HCT116 (cell line): ENCODE measurements around the gene DAAM1. TPM values are rescaled to one million over a fixed set of nuclear protein-coding genes. Genes with fewer than 3 reads are reported as not detected.

Source experiments
- ATAC-seq: fragments of 200-7000 bp; cut with Tn5 transposase; 2 replicates; pipeline ENCODE4 v1.9.1; 2020; ENCODE audit warnings: mild to moderate bottlenecking, moderate library complexity
- BruUV-seq: library from RNA; stranded (reverse); fragments of 400-500 nt; replicated peaks from 2 replicates; lab custom pipeline; 2021; lab: Mats Ljungman, UMichigan
- CTCF ChIA-PET: fragments of 300-600 bp; sonication (Branson Sonifier 250); formaldehyde crosslinking; loops from one replicate; lab custom pipeline; 2021; ENCODE audit warnings: antibody characterized with exemption; lab: Charles Lee
- POLR2A ChIA-PET: fragments of 300-600, 350-600 bp; sonication (Branson Sonifier 250); formaldehyde crosslinking; loops from one replicate; lab custom pipeline; 2021; ENCODE audit warnings: antibody characterized with exemption; lab: Charles Lee
- RAD21 ChIA-PET, 2 experiments: fragments of 300-600 bp; sonication (Branson Sonifier 250); formaldehyde crosslinking; loops; one replicate each; lab custom pipeline; 2023; ENCODE audit warnings: low total read pairs in 2 of 2; ENCODE audit not compliant: uncharacterized antibody in 2 of 2, unreplicated experiment in 2 of 2, low non-redundant PET in 1 of 2; lab: Charles Lee
- DNase-seq: peaks from one replicate; pipeline ENCODE4 v3.0.0-alpha.2; 2010; ENCODE audit warnings: low read depth, low spot score
- H2AFZ ChIP-seq: fragments of 200-600 bp; shearing (Covaris generic), sonication (generic); 2 replicates; pipeline ENCODE4 v1.6.1; 2017; ENCODE audit warnings: low read depth, mixed run types, mixed read lengths, antibody characterized with exemption, low read length; ENCODE audit not compliant: poor library complexity, severe bottlenecking
- H3K27ac ChIP-seq: 2 replicates; pipeline ENCODE4 v1.5.1; 2012; ENCODE audit warnings: low read depth, low read length
- H3K27me3 ChIP-seq: fragments of 200-600 bp; sonication (generic); 2 replicates; pipeline ENCODE4 v1.6.1; 2016; ENCODE audit warnings: mixed run types, low read length, mixed read lengths; ENCODE audit not compliant: insufficient read depth
- H3K36me3 ChIP-seq, 2 experiments: fragments of 200-500 bp in 1 of 2; fragments of 200-600 bp in 1 of 2; sonication (Bioruptor generic) in 1 of 2; sonication (generic) in 1 of 2; 2 replicates each; pipeline versions ENCODE4 v1.5.1 to v1.6.1; 2014 to 2016; ENCODE audit warnings: low read length in 2 of 2, inconsistent platforms in 1 of 2, mixed read lengths in 1 of 2, mixed run types in 1 of 2; ENCODE audit not compliant: insufficient read depth in 2 of 2, control insufficient read depth in 1 of 2
- H3K4me1 ChIP-seq, 2 experiments: fragments of 200-600 bp in 1 of 2; sonication (generic) in 1 of 2; 2 replicates each; pipeline versions ENCODE4 v1.5.1 to v1.6.1; 2012 to 2017; ENCODE audit warnings: low read length in 2 of 2, inconsistent platforms in 1 of 2, mild to moderate bottlenecking in 1 of 2, mixed read lengths in 1 of 2, mixed run types in 1 of 2, moderate library complexity in 1 of 2; ENCODE audit not compliant: insufficient read depth in 2 of 2, control insufficient read depth in 1 of 2
- H3K4me2 ChIP-seq: fragments of 200-600 bp; sonication (generic); 2 replicates; pipeline ENCODE4 v1.6.1; 2017; ENCODE audit warnings: mixed run types, low read length, mixed read lengths
- H3K4me3 ChIP-seq, 2 experiments: fragments of 200-600 bp in 1 of 2; sonication (generic) in 1 of 2; replicated peaks in 1 of 2; 2 replicates each; pipeline ENCODE4 v1.5.1; 2011 to 2016; ENCODE audit warnings: low read length in 2 of 2, control low read depth in 1 of 2, low read depth in 1 of 2, mild to moderate bottlenecking in 1 of 2, mixed read lengths in 1 of 2, mixed run types in 1 of 2
- H3K79me2 ChIP-seq: fragments of 200-600 bp; sonication (generic); 2 replicates; pipeline ENCODE4 v1.6.1; 2017; ENCODE audit warnings: mild to moderate bottlenecking, mixed run types, low read length, moderate library complexity, mixed read lengths; ENCODE audit not compliant: insufficient read depth
- H3K9ac ChIP-seq: fragments of 200-600 bp; sonication (generic); 2 replicates; pipeline ENCODE4 v1.6.1; 2016; ENCODE audit warnings: low read length, mixed read lengths
- H3K9me2 ChIP-seq: fragments of 200-600 bp; sonication (generic), shearing (Covaris generic); 2 replicates; pipeline ENCODE4 v1.6.1; 2017; ENCODE audit warnings: mixed run types, mild to moderate bottlenecking, moderate library complexity; ENCODE audit not compliant: insufficient read depth
- H3K9me3 ChIP-seq, 2 experiments: fragments of 200-500 bp in 1 of 2; fragments of 200-600 bp in 1 of 2; sonication (Bioruptor generic) in 1 of 2; sonication (generic) in 1 of 2; 2 replicates each; pipeline ENCODE4 v1.6.1; 2014 to 2017; ENCODE audit warnings: low read length in 2 of 2, mixed read lengths in 2 of 2, inconsistent platforms in 1 of 2, low read depth in 1 of 2, mild to moderate bottlenecking in 1 of 2, mixed run types in 1 of 2, moderate library complexity in 1 of 2; ENCODE audit not compliant: control insufficient read depth in 1 of 2, insufficient read depth in 1 of 2
- H4K20me1 ChIP-seq: fragments of 200-600 bp; sonication (generic), shearing (Covaris generic); 2 replicates; pipeline ENCODE4 v1.6.1; 2017; ENCODE audit warnings: mixed run types, mild to moderate bottlenecking, moderate library complexity; ENCODE audit not compliant: insufficient read depth
- CEBPB ChIP-seq: IDR thresholded peaks from 2 replicates; pipeline ENCODE4 v1.6.1; 2012; ENCODE audit warnings: low read depth
- CTCF ChIP-seq, 3 experiments: fragments of 200-600 bp in 1 of 3; sonication (generic) in 1 of 3; IDR thresholded peaks in 2 of 3; conservative IDR thresholded peaks in 1 of 3; 2 replicates each; pipeline ENCODE4 v1.5.1; 2012 to 2017; ENCODE audit warnings: low read depth in 2 of 3, low read length in 2 of 3, antibody characterized with exemption in 1 of 3, borderline replicate concordance in 1 of 3, control low read depth in 1 of 3, mild to moderate bottlenecking in 1 of 3, mixed read lengths in 1 of 3, mixed run types in 1 of 3, moderate library complexity in 1 of 3; ENCODE audit not compliant: insufficient read depth in 1 of 3
- EGR1 ChIP-seq: IDR thresholded peaks from 2 replicates; pipeline ENCODE4 v1.6.1; 2012; ENCODE audit warnings: low read depth
- ELF1 ChIP-seq: IDR thresholded peaks from 2 replicates; pipeline ENCODE4 v1.6.1; 2012; ENCODE audit warnings: low read depth, borderline replicate concordance
- EZH2 ChIP-seq: fragments of 200-600 bp; sonication (generic); IDR thresholded peaks from 2 replicates; pipeline ENCODE4 v1.6.1; 2017; ENCODE audit warnings: antibody characterized with exemption, mixed run types
- FOSL1 ChIP-seq: IDR thresholded peaks from 2 replicates; pipeline ENCODE4 v1.6.1; 2012; ENCODE audit warnings: low read depth
- JUND ChIP-seq: IDR thresholded peaks from 2 replicates; pipeline ENCODE4 v1.6.1; 2012
- MAX ChIP-seq: IDR thresholded peaks from 2 replicates; pipeline ENCODE4 v1.6.1; 2012
- POLR2A ChIP-seq: IDR thresholded peaks from 2 replicates; pipeline ENCODE4 v1.7.0; 2011; ENCODE audit warnings: borderline replicate concordance; ENCODE audit not compliant: insufficient read depth, insufficient read length; ENCODE audit errors: extremely low read depth
- POLR2AphosphoS5 ChIP-seq: IDR thresholded peaks from 2 replicates; pipeline ENCODE4 v1.6.1; 2011; ENCODE audit warnings: mild to moderate bottlenecking, low read depth, low read length, moderate library complexity
- RAD21 ChIP-seq: IDR thresholded peaks from 2 replicates; pipeline ENCODE4 v1.6.1; 2012; ENCODE audit warnings: low read depth, mild to moderate bottlenecking
- REST ChIP-seq: IDR thresholded peaks from 2 replicates; pipeline ENCODE4 v1.6.1; 2012; ENCODE audit warnings: low read depth
- SIN3A ChIP-seq: IDR thresholded peaks from 2 replicates; pipeline ENCODE4 v1.6.1; 2012; ENCODE audit warnings: low read depth
- SP1 ChIP-seq: IDR thresholded peaks from 2 replicates; pipeline ENCODE4 v1.6.1; 2012; ENCODE audit warnings: low read depth
- SRF ChIP-seq: IDR thresholded peaks from 2 replicates; pipeline ENCODE4 v1.6.1; 2012; ENCODE audit warnings: low read depth
- intact Hi-C: fragments of 100-400 bp; cut with micrococcal nuclease; formaldehyde crosslinking; loops from 2 replicates; pipeline ENCODE4 v1.10.0; 2022
- total RNA-seq: library from RNA; stranded (reverse); gene quantifications from one replicate; pipeline ENCODE4 v1.2.1, GENCODE V29; 2021; ENCODE audit not compliant: unreplicated experiment
- TF ChIP-seq, protein P1 (sequence below): IDR thresholded peaks from 2 replicates; pipeline ENCODE4 v1.6.1; 2012

Gene DAAM1
- total RNA-seq, 1 experiment from 2014 or later: 10.7 TPM

- Histone ChIP-seq H3K9me2 (no peaks in the 10 kb centered on the region), H2AFZ (no peak overlapping the region), H3K27ac (no peak overlapping the region), H3K9ac (no peak overlapping the region), H4K20me1 (no peaks in the 10 kb centered on the region), H3K79me2 (no peaks in the 10 kb centered on the region), H3K36me3 (no peaks in the 10 kb centered on the region), H3K27me3 (no peaks in the 10 kb centered on the region), H3K4me3 (no peak overlapping the region), H3K9me3 (no peaks in the 10 kb centered on the region), H3K4me2 (no peak overlapping the region), H3K4me1 (0 out of 4 replicates have a peak, but pooled peaks cover 0 to 5% of the 10 kb centered on the region in 2 experiments)
- DNase-seq: no peak
- intact Hi-C loops: no loop called here
- RAD21 ChIA-PET: no interaction called here
- POLR2A ChIA-PET: no interaction called here
- BruUV-seq: no TSS peak
- ATAC-seq: no peak
- TF ChIP-seq ELF1 (no peak), RAD21 (no peak), CTCF (IDR thresholded peaks at IDR 0.05 in 2 of 3, conservative IDR thresholded peaks at IDR 0.05 in 1 of 3; ENCODE audit: borderline replicate concordance in 1 of 3, insufficient read depth in 1 of 3, low read depth in 2 of 3, low read length in 2 of 3) (no peak)
- CTCF ChIA-PET: no interaction called here
Observed at GRCh38 chr14:59296508-59296907, 108.0 kb downstream of the DAAM1 start.

- Histone ChIP-seq H3K9me2 (no peaks in the 10 kb centered on the region), H3K9ac (no peak overlapping the region), H3K36me3 (no peaks in the 10 kb centered on the region), H3K4me3 (no peak overlapping the region), H3K4me1 (0 out of 4 replicates have a peak, but pooled peaks cover 0 to under 1% of the 10 kb centered on the region in 2 experiments), H3K9me3 (no peaks in the 10 kb centered on the region), H3K4me2 (no peak overlapping the region), H4K20me1 (no peaks in the 10 kb centered on the region), H3K79me2 (no peaks in the 10 kb centered on the region), H3K27me3 (no peaks in the 10 kb centered on the region), H2AFZ (no peak overlapping the region), H3K27ac (no peak overlapping the region)
- DNase-seq (no peak), ATAC-seq (no peak)
- intact Hi-C loops: no loop called here
- POLR2A ChIA-PET: no interaction called here
- RAD21 ChIA-PET: no interaction called here
- no TSS peak for BruUV-seq
- CTCF ChIA-PET: no interaction called here
- TF ChIP-seq REST (no peak), SP1 (no peak), POLR2AphosphoS5 (no peak), RAD21 (no peak), FOSL1 (no peak), MAX (no peak), CEBPB (no peak), SRF (no peak), EGR1 (no peak), ELF1 (no peak), SIN3A (no peak), EZH2 (no peak), JUND (no peak), POLR2A (no peak)
- TF ChIP-seq, protein P1, sequence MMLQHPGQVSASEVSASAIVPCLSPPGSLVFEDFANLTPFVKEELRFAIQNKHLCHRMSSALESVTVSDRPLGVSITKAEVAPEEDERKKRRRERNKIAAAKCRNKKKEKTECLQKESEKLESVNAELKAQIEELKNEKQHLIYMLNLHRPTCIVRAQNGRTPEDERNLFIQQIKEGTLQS: no peak
Observed at GRCh38 chr14:59297071-59297776, 108.8 kb downstream of the DAAM1 start.
